ENCODE results near the gene P2RY6. TPM values are rescaled to one million over a fixed set of nuclear protein-coding genes. Genes with fewer than 3 reads are reported as not detected.

The P2RY6 gene
- total RNA-seq, 2 experiments from 2014 or later = not detected

DNA sequence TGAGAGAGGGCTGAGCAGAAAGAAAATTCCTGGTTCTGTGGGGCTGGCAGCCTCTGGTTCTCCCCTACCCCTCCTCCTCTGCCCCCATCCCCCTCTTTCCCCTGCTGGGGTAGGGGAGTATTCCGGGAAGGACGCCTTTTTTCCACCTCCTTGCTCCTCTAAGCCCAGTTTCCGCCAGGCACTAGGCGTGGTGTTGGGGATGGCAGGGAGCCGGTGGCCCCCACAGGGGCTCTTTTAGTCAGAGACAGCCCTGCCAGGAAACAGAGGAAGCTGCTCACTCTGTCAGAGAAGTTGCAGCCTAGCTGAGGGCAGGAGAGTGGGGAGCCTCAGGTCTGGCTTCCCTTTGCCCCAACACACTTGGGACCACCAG lies 20.4 kb downstream of the P2RY6 start:
- Mint-ChIP-seq H3K9me3 (no peaks in the 10 kb centered on the region), H3K4me3 (no peak overlapping the region), H3K27me3 (peaks cover 1% of the 10 kb centered on the region), H3K4me1 (ENCODE audit: low read depth) (peaks cover 5% of the 10 kb centered on the region), H3K27ac (no peak overlapping the region), H3K36me3 (ENCODE audit: low read depth) (no peaks in the 10 kb centered on the region)
- Histone ChIP-seq H3K27ac (ENCODE audit: low read depth in 1 of 2, low read length in 2 of 2) (no peak overlapping the region), H3K27me3 (ENCODE audit: control insufficient read depth in 1 of 2, insufficient read depth in 2 of 2, low read length in 2 of 2) (no peaks in the 10 kb centered on the region), H3K9me3 (ENCODE audit: control insufficient read depth in 1 of 2, insufficient read depth in 1 of 2, low read length in 2 of 2) (no peaks in the 10 kb centered on the region), H3K4me1 (ENCODE audit: insufficient read depth, low read length) (peaks cover 20% of the 10 kb centered on the region), H3K36me3 (ENCODE audit: insufficient read depth, low read length) (no peaks in the 10 kb centered on the region), H3K4me3 (ENCODE audit: low read length) (no peak overlapping the region)
- intact Hi-C loops (cut with DNase I, micrococcal nuclease) = no loop called here
- ATAC-seq (ENCODE audit: poor library complexity) = no peak
- DNase-seq = no peak
- TF ChIP-seq, protein P1, sequence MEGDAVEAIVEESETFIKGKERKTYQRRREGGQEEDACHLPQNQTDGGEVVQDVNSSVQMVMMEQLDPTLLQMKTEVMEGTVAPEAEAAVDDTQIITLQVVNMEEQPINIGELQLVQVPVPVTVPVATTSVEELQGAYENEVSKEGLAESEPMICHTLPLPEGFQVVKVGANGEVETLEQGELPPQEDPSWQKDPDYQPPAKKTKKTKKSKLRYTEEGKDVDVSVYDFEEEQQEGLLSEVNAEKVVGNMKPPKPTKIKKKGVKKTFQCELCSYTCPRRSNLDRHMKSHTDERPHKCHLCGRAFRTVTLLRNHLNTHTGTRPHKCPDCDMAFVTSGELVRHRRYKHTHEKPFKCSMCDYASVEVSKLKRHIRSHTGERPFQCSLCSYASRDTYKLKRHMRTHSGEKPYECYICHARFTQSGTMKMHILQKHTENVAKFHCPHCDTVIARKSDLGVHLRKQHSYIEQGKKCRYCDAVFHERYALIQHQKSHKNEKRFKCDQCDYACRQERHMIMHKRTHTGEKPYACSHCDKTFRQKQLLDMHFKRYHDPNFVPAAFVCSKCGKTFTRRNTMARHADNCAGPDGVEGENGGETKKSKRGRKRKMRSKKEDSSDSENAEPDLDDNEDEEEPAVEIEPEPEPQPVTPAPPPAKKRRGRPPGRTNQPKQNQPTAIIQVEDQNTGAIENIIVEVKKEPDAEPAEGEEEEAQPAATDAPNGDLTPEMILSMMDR (IDR thresholded peaks at IDR 0.05) = no peak
- ChIA-PET POLR2A (no interaction called here), CTCF (no interaction called here)

DNA sequence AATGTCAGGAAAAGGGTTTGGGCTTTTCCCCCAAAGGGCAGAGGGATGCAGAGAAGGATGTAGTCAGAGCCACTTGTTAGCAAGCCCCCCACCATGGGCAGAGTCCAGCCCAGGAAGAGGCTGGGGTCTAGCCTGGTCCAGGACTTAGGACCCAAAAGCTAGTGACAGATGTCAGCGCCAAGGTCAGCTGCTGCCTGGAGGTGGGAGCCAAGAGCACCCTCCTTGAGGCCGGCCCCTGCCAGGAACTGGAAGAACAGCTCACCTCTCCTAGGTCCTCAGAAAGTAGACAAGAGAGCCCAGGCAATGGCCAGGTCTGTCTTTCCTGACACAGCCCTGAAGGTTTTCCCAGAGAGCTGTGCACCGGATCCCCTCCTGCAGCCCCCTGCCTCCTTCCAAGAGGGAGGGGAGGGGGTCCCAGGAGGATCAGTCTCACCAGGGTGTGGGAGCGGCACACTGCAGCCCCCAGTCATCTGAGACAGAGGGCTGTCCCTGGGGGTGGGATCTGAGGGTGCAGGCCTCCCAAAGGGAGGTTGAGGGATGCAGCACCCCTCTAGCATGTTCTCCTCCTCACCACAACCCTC lies 21.3 kb downstream of the P2RY6 start:
- ChIA-PET POLR2A (no interaction called here), CTCF (no interaction called here)
- intact Hi-C loops (cut with DNase I, micrococcal nuclease) = no loop called here
- Mint-ChIP-seq H3K9me3 (no peaks in the 10 kb centered on the region), H3K4me1 (ENCODE audit: low read depth) (peaks cover 5% of the 10 kb centered on the region), H3K27ac (no peak overlapping the region), H3K27me3 (peaks cover 7% of the 10 kb centered on the region), H3K36me3 (ENCODE audit: low read depth) (no peaks in the 10 kb centered on the region), H3K4me3 (no peak overlapping the region)
- Histone ChIP-seq H3K9me3 (ENCODE audit: control insufficient read depth in 1 of 2, insufficient read depth in 1 of 2, low read length in 2 of 2) (no peaks in the 10 kb centered on the region), H3K4me3 (ENCODE audit: low read length) (no peak overlapping the region), H3K4me1 (ENCODE audit: insufficient read depth, low read length) (peaks cover 16% of the 10 kb centered on the region), H3K36me3 (ENCODE audit: insufficient read depth, low read length) (no peaks in the 10 kb centered on the region), H3K27ac (ENCODE audit: low read depth in 1 of 2, low read length in 2 of 2) (no peak overlapping the region), H3K27me3 (ENCODE audit: control insufficient read depth in 1 of 2, insufficient read depth in 2 of 2, low read length in 2 of 2) (no peaks in the 10 kb centered on the region)
- TF ChIP-seq, protein P1 (IDR thresholded peaks at IDR 0.05) = no peak
- ATAC-seq (ENCODE audit: poor library complexity) (no peak), DNase-seq (no peak)

DNA sequence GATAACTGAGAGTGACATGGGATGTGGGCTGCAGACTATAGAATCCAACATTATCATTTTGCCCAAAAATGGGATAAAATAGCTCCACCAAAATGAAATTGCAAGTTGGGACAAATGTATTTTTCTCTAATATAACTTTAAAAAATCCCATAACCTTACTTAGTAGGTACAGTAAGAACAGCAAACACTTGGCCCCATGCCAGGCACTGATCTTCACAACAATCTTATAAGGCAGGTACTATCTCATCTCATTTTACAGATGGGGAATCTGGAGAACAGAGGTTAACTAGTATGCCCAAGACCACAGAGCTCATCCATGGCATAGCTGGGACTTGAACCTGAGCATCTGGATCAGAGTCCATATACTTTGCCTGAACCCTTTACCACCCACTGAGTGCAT lies 22.5 kb downstream of the P2RY6 start:
- ChIA-PET CTCF (interaction anchor here (1.5 kb wide), 1 partner anchor 41 kb away, joined by 6 read pairs; no protein-coding TSS in a partner anchor), POLR2A (no interaction called here)
- Histone ChIP-seq H3K4me1 (ENCODE audit: insufficient read depth, low read length) (peaks cover 4% of the 10 kb centered on the region), H3K9me3 (ENCODE audit: control insufficient read depth in 1 of 2, insufficient read depth in 1 of 2, low read length in 2 of 2) (no peaks in the 10 kb centered on the region), H3K4me3 (ENCODE audit: low read length) (no peak overlapping the region), H3K27ac (ENCODE audit: low read depth in 1 of 2, low read length in 2 of 2) (no peak overlapping the region), H3K27me3 (ENCODE audit: control insufficient read depth in 1 of 2, insufficient read depth in 2 of 2, low read length in 2 of 2) (no peaks in the 10 kb centered on the region), H3K36me3 (ENCODE audit: insufficient read depth, low read length) (no peaks in the 10 kb centered on the region)
- Mint-ChIP-seq H3K27me3 (peaks cover 7% of the 10 kb centered on the region), H3K9me3 (no peaks in the 10 kb centered on the region), H3K36me3 (ENCODE audit: low read depth) (no peaks in the 10 kb centered on the region), H3K4me1 (ENCODE audit: low read depth) (no peaks in the 10 kb centered on the region), H3K4me3 (no peak overlapping the region), H3K27ac (no peak overlapping the region)
- intact Hi-C loops (cut with DNase I, micrococcal nuclease) = loop anchor here (2.0 to 5.0 kb wide), 2 partner anchors 40 to 43 kb away; no protein-coding TSS in a partner anchor
- TF ChIP-seq, protein P1 (IDR thresholded peaks at IDR 0.05) = no peak
- ATAC-seq (ENCODE audit: poor library complexity) (no peak), DNase-seq (no peak)
